ENCODE results near the gene GRIK5. TPM values are rescaled to one million over a fixed set of nuclear protein-coding genes. Genes with fewer than 3 reads are reported as not detected.

GRIK5 gene
- total RNA-seq, 1 experiment from 2014 or later, result 43.1 TPM

DNA sequence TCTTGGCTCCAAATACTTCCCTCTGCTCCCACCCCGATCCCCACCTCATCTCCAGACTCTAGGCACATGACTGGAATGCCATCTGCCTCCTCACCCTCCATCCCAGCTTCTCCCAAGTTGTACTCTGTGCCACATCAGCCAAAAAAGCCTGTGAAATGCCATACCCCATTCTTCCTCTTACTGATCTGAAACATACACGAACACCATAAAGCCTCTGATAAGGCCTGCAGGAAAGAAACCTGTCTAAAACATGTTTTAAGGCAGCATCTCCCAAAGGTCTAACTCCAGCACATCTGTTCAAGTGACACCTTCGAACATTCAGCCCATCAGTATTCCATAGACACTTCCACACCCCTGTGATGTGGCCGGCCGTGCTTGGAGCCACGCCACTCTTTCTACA is 5.6 kb downstream of the GRIK5 start:
- Histone ChIP-seq H2BK15ac (ENCODE audit: low read depth, low read length) (no peak overlapping the region), H3K27ac (ENCODE audit: insufficient read length, low read depth, low read length) (no peak overlapping the region), H3T11ph (ENCODE audit: low read length) (no peak overlapping the region), H2AFZ (ENCODE audit: low read length) (no peak overlapping the region), H3K18ac (ENCODE audit: insufficient read length, low read depth, low read length) (no peak overlapping the region), H3K56ac (ENCODE audit: insufficient read length, low read depth, low read length) (no peak overlapping the region), H3K23ac (ENCODE audit: insufficient read length, low read depth, low read length) (no peak overlapping the region), H2BK12ac (ENCODE audit: insufficient read length, low read depth, low read length) (no peak overlapping the region), H3K9ac (ENCODE audit: extremely low read depth, insufficient read length, low read length) (no peak overlapping the region), H4K5ac (ENCODE audit: insufficient read length, low read depth, low read length) (no peak overlapping the region), H2BK20ac (ENCODE audit: low read depth, low read length, poor library complexity, severe bottlenecking) (no peak overlapping the region), H3K4me1 (ENCODE audit: insufficient read depth, low read length) (no peaks in the 10 kb centered on the region), H3K79me1 (ENCODE audit: insufficient read depth, low read depth, low read length, poor library complexity, severe bottlenecking) (no peaks in the 10 kb centered on the region), H3K9me3 (ENCODE audit: control insufficient read depth, low read depth, low read length) (no peaks in the 10 kb centered on the region), H3K79me2 (ENCODE audit: insufficient read depth, low read length) (peaks cover 3% of the 10 kb centered on the region; the same call in 1 of the 2 replicates), H2AK5ac (ENCODE audit: insufficient read length, low read length) (no peak overlapping the region), H3K14ac (ENCODE audit: insufficient read depth, low read length) (no peak overlapping the region), H4K91ac (ENCODE audit: insufficient read length, low read depth, low read length) (no peak overlapping the region), H3K23me2 (ENCODE audit: insufficient read length, low read depth, low read length, poor library complexity, severe bottlenecking) (peaks cover 11% of the 10 kb centered on the region), H3K4ac (ENCODE audit: low read depth, low read length) (no peak overlapping the region), H4K8ac (replicated peaks; ENCODE audit: insufficient read length, low read depth, low read length) (no peak overlapping the region), H3K4me2 (ENCODE audit: insufficient read depth, insufficient read length, low read length) (no peak overlapping the region), H3K27me3 (ENCODE audit: insufficient read depth, low read length) (no peaks in the 10 kb centered on the region), H4K20me1 (ENCODE audit: control insufficient read depth, insufficient read depth, insufficient read length) (no peaks in the 10 kb centered on the region), H2BK120ac (ENCODE audit: low read depth, low read length, poor library complexity, severe bottlenecking) (no peak overlapping the region), H2BK5ac (ENCODE audit: insufficient read length, low read length) (no peak overlapping the region)
- Mint-ChIP-seq H3K36me3 (ENCODE audit: insufficient read depth in 1 of 3, low read depth in 3 of 3) (peaks cover 36 to 56% (median 53%) of the 10 kb centered on the region in 3 experiments), H3K27ac (peak overlapping the region in 1 of 3 experiments; percentile 17; a peak in 1 of 7 replicates), H3K9me3 (no peaks in the 10 kb centered on the region), H3K27me3 (ENCODE audit: low read depth) (no peaks in the 10 kb centered on the region), H3K4me3 (no peak overlapping the region; a peak in 1 of 5 replicates), H3K4me1 (no peaks in the 10 kb centered on the region)
- no peak for DNase-seq
- WGBS (ENCODE audit: extremely low coverage, insufficient read length, low lambda C conversion rate), result no CpG with 5 or more reads among the region's 6 CpGs
- TF ChIP-seq, protein P1, sequence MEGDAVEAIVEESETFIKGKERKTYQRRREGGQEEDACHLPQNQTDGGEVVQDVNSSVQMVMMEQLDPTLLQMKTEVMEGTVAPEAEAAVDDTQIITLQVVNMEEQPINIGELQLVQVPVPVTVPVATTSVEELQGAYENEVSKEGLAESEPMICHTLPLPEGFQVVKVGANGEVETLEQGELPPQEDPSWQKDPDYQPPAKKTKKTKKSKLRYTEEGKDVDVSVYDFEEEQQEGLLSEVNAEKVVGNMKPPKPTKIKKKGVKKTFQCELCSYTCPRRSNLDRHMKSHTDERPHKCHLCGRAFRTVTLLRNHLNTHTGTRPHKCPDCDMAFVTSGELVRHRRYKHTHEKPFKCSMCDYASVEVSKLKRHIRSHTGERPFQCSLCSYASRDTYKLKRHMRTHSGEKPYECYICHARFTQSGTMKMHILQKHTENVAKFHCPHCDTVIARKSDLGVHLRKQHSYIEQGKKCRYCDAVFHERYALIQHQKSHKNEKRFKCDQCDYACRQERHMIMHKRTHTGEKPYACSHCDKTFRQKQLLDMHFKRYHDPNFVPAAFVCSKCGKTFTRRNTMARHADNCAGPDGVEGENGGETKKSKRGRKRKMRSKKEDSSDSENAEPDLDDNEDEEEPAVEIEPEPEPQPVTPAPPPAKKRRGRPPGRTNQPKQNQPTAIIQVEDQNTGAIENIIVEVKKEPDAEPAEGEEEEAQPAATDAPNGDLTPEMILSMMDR (conservative IDR thresholded peaks at IDR 0.05), result no peak

Data from H9 (cell line).